ENCODE measurements around the gene KRT10.
A peak's percentile ranks its signal among the peaks of the same experiment; 100 is the strongest.

Gene KRT10

GRCh38 chr17:40801157-40801556, 21.3 kb downstream of the KRT10 start:
- no peak for DNase-seq

GRCh38 chr17:40800381-40800780, 22.0 kb downstream of the KRT10 start:
- DNase-seq: no peak

DNA sequence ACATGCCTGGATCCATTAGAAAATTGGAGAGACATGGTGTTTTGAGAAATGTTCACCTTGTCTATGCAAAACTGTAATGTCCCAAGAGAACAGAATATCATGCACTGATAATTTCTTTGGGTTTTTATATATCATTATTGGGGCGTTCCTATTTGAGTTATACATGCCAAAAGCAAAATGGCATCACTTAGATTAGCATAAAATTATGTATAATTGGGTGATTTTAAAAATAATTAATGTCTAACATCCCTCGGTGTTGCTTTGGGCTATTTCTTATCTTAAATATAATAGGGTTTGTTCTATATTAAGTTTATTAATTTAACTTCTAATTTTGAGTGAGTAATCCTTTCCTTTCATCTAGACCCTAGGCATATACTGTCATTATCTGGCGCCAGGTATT, 22.6 kb downstream of the KRT10 start, which contains the start of gene KRT28:
TSS of gene KRT28 (minus strand) at position 101 of the 400 bp plus-strand sequence. CDS start at position 35, 66 bp downstream.
- DNase-seq: no peak

- no peak for DNase-seq
Measured at GRCh38 chr17:40796846-40797245, 25.6 kb downstream of the KRT10 start.

DNA sequence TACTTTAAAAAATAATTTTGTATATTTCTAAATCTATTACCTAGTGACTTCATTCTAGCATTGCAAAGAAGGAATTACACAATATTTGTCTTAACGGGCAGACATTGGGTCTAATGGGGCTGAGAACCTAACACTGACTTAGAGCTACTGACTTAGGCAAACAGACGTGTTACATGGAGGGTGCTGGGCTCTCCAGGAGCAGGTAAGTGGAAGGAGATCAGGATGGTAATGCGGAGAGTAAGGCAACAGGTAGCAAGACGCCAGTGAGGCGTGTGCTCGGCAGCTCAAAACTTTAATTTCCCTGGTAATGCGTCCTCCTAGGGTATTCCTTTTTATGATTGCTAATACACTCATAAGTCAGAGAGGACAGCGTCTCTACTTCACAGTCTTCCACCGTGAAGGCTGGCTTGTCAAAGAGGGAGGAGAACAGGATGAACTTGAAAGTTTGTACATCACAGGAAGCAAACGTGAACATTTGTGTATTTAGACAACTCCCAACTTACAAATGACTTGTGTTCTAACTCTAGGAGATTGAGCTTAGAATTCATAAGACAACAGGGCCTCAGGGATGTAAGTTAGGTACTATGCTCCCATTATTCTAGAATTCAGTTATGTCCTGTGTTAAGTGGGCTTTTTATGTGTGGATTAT, 27.3 kb downstream of the KRT10 start:
- no peak for DNase-seq

GRCh38 chr17:40794466-40794865, 27.9 kb downstream of the KRT10 start:
- no peak for DNase-seq

GRCh38 chr17:40793832-40794231, 28.6 kb downstream of the KRT10 start:
- DNase-seq: no peak

DNA sequence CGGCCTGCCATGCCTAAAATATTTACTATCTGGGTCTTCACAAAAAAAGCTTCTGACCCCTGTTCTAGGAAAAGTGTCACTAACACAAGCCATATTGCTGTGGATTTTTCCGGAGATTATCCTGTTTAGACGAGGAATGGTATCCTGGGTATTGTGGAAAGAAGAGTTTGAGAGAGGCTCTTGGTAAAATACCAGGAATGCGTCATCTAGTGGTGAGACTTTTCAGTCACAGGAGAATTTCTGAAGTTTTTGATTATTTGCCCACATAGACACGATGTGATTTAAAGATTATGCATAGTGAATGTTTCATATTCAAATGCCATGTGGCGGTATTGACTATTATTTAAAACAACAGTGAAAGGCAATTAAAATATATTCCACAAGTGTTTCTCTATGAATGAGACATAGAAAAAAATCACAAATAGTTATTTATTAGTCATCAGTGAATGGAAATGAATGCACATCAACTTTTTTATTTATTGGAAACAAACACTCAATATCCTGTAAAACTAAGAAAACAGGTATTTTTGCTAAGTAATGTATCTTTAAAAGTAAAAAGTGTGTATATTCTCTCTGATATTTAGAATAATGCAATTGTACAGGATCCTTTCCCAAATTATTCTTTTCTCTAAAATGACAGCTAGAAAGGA, 30.5 kb downstream of the KRT10 start:
- DNase-seq: no peak

- DNase-seq: no peak
Measured at GRCh38 chr17:40791111-40791510, 31.3 kb downstream of the KRT10 start.

- no peak for DNase-seq
Measured at GRCh38 chr17:40782450-40782849, 40.0 kb downstream of the KRT10 start, which contains the start of gene KRT27. TSS of gene KRT27 (minus strand) at chr17:40782550. CDS start at chr17:40782493, 57 bp downstream.

DNA sequence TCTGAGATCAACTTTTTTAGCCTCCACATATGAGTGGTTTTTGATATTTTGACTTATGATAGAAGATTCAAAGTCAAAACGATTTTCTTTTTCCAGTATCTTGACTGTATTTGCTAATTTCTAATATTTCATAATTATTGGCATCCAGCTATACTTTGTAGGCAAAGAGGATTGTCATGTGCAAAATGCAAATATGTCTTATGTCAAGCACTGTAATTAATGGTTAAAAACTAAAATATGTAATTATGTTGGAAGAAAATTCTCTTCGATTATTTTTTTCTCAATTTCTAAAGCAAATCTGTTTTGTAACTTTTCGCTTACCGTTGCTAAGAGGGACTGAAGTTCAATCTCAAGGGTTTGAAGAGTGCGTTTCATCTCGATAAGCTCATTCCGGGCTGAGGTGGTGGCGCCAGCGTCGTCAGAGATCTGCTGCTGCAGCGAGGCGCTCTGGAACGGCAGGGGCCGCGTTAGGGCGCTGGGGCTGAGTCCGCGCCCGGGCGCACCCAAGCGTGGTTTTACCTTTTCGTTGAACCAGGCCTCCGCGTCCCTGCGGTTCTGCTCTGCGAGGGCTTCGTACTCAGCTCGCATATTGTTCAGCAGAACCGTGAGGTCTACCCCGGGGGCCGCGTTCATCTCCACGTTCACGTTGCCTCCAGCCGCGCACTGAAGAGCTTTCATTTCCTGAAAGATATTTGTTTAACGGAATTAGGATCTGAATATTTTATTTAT, 43.1 kb downstream of the KRT10 start:
- peak; percentile 10 for DNase-seq

DNA sequence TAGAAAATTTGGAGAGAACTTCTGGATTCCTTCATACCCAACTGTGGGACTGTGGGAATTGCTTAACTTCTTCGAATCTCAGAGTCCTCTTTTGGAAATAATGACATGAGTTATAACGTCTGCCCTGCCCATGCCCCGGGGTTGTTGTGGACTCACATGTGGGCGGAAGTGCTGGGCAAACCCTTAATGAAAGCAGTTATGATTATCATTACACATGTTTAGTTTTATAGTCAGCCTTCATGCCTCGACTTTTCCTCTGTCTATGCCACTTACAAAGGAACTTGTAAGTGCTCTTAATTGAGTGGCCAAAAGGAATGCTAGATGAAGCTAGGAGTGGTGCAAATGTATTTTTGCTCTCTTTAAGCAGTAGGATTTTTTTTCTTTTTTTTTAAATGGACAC, 44.0 kb downstream of the KRT10 start:
- no peak for DNase-seq

- DNase-seq: no peak
Measured at GRCh38 chr17:40777971-40778370, 44.4 kb downstream of the KRT10 start.

GRCh38 chr17:40777459-40777858, 45.0 kb downstream of the KRT10 start:
- DNase-seq: no peak

DNA sequence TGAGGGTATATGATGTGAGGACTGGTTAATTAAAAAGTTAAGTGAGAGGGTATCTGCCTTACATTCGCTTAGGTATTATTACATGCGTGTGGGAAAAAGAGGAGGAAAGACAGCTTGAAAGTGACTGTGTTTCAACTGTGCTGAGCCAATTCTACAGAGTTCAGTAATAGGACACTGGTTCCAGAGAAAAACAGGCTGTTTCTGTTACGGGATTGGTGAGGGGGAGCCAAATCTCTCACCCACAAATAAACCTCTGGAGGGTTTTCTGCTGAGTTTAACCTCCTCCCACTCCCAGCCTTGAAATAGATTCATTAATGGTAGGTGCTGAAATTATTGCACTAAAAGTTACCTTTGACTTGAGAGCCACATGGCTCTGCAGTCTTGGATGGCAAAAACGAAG, 46.5 kb downstream of the KRT10 start:
- DNase-seq: no peak

DNA sequence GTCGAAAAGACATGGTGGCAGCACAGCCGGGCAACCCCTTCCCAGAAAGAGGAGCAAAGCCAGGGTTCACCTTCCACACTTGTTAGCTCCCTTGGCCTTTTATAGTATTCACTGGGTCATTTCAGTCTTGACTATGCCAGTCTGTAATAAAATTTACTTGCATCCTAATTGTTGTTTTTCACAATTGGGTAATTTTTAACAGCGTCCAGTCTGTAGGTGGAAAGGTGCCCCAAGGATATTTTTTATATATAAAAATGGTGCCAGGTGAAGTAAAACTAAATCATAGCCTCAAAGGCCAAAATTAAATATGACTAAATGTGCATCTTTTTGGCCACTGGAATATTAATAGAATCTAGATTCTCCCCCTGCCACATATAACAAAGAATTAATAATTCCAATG, 50.3 kb downstream of the KRT10 start, which contains the start of gene KRT26:
TSS of gene KRT26 (minus strand) at position 101 of the 400 bp plus-strand sequence. CDS start at position 13, 88 bp downstream.
- DNase-seq: no peak

Measured in stimulated activated CD4-positive, alpha-beta T cell treated with anti-CD3 and anti-CD28 coated beads, Interleukin-1b, Interleukin-23, amount 100 ng/mL, for 48 hours (primary cell).